Testis (tissue), 2 donors: ENCODE results near the gene FSTL1.

Experiments
- CTCF ChIP-seq, 3 experiments: fragments of 450-650 bp in 2 of 3; fragments of 200-600 bp in 1 of 3; sonication (generic) in 1 of 3; IDR thresholded peaks; one replicate each; pipeline ENCODE4 v1.5.1; 2016 to 2019; ENCODE audit warnings: antibody characterized with exemption in 3 of 3, mild to moderate bottlenecking in 2 of 3, moderate library complexity in 1 of 3
- POLR2A ChIP-seq: fragments of 450-650 bp; IDR thresholded peaks from one replicate; pipeline ENCODE4 v1.6.1; 2017; ENCODE audit warnings: antibody characterized with exemption, mild to moderate bottlenecking, moderate library complexity

GRCh38 chr3:120451806-120452205 lies 1.0 kb upstream of the FSTL1 start:
- TF ChIP-seq POLR2A (no peak), CTCF (IDR thresholded peaks at IDR 0.05) (no peak)
